BLaER1 (cell line): ENCODE measurements around the gene JAKMIP1.

Source experiments
- H3K27ac ChIP-seq: shearing (Covaris generic); formaldehyde crosslinking; 2 replicates; pipeline ENCODE4 v1.8.1; 2022
- H3K27me3 ChIP-seq: shearing (Covaris generic); formaldehyde crosslinking; 2 replicates; pipeline ENCODE4 v1.8.1; 2022
- H3K36me3 ChIP-seq: shearing (Covaris generic); formaldehyde crosslinking; 2 replicates; pipeline ENCODE4 v1.8.1; 2022
- H3K4me1 ChIP-seq: shearing (Covaris generic); formaldehyde crosslinking; 2 replicates; pipeline ENCODE4 v1.8.1; 2022
- H3K4me2 ChIP-seq: shearing (Covaris generic); formaldehyde crosslinking; 2 replicates; pipeline ENCODE4 v1.8.1; 2022
- H3K4me3 ChIP-seq: shearing (Covaris generic); formaldehyde crosslinking; 2 replicates; pipeline ENCODE4 v1.8.1; 2022
- H3K9ac ChIP-seq: shearing (Covaris generic); formaldehyde crosslinking; 2 replicates; pipeline ENCODE4 v1.8.1; 2022
- H3K9me3 ChIP-seq: shearing (Covaris generic); formaldehyde crosslinking; 2 replicates; pipeline ENCODE4 v1.8.1; 2022
- H4K20me1 ChIP-seq: shearing (Covaris generic); formaldehyde crosslinking; 2 replicates; pipeline ENCODE4 v1.8.1; 2022
- Cebpa-rat ChIP-seq: shearing (Covaris generic); IDR thresholded peaks from 2 replicates; pipeline ENCODE4 v1.8.1; 2022

Gene JAKMIP1

DNA sequence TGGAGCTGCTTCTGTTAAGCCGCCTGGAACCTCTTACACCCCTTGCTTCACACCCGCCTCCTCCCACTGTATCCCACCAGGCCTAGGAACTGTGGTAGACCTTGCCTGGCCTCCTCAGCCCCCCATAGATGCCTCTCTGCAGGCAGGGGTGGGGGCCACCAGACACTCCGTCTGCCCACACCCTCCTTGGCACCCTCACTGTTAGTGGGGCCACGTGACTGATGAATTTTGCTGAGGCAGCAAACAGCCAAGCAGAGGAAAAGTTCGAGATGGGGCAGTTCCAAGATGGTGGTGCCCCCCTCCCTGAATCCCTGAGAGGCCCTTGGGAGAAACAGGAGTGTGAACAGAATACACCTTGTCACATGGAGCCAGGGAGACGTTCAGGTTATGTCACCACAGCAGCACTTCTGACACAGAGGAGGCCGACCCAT lies 141.0 kb downstream of the JAKMIP1 start:
- Histone ChIP-seq H3K36me3 (peaks cover 74% of the 10 kb centered on the region), H3K27ac (no peak overlapping the region), H3K9ac (no peak overlapping the region), H4K20me1 (no peaks in the 10 kb centered on the region), H3K4me3 (peak overlapping the region; percentile 47; the same call in 1 of the 2 replicates), H3K4me2 (no peak overlapping the region), H3K27me3 (0 out of 2 replicates have a peak, but pooled peaks cover 3% of the 10 kb centered on the region), H3K9me3 (peaks cover 52% of the 10 kb centered on the region), H3K4me1 (peaks cover 14% of the 10 kb centered on the region; the same call in 1 of the 2 replicates)
- TF ChIP-seq Cebpa-rat: no peak

DNA sequence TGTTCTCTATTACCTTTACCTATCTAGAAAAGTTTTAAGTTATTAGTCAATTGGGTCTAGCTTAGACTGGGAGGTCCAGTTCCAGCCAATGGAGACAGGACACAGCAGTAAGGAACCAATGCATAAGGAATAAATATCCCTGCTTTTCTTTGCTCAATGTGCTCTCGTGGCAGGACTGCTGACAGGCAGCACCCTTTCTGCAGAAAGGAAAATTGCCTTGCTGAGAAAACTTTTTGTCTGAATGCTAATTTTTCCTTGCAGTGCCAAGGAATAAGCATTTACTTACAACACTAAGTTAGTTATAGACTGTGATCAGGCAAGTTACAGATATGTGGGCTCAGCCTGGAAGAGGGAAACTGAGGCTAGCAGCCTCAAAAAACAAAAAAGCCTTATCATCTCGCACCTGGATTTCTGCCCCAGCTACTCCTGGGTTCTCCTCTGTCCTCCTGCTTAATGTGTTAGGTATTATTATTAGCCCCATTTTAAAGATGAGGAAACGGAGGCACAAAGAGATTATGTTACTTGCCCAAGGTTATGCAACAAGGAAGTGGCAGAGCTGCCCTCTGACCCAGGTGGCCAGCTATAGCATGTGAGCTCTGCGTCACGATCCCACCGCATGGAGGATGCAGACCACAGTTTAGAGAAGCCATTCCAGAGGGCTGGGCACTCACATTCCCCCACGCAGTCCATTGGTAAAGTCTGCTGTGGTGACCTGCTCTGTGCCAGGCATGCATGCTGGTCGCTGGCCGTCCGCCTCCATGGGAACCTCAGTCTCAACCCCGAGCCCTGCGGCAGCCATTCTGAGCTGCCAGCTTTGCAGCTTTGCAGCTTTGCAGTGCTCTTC lies 141.6 kb downstream of the JAKMIP1 start:
- TF ChIP-seq Cebpa-rat: no peak
- Histone ChIP-seq H3K4me1 (peaks cover 14% of the 10 kb centered on the region; the same call in 1 of the 2 replicates), H3K9me3 (peaks cover 52% of the 10 kb centered on the region), H3K27me3 (0 out of 2 replicates have a peak, but pooled peaks cover 3% of the 10 kb centered on the region), H3K36me3 (peaks cover 69% of the 10 kb centered on the region), H3K9ac (no peak overlapping the region), H3K27ac (no peak overlapping the region), H3K4me2 (no peak overlapping the region), H4K20me1 (no peaks in the 10 kb centered on the region), H3K4me3 (peak overlapping the region; percentile 47; the same call in 1 of the 2 replicates)

- peaks cover 14% of the 10 kb centered on the region; the same call in 1 of the 2 replicates for H3K4me1 ChIP-seq
- H3K27ac ChIP-seq: no peak overlapping the region
- H4K20me1 ChIP-seq: no peaks in the 10 kb centered on the region
- 0 out of 2 replicates have a peak overlapping the region, but pooled peaks have one; percentile 11 for H3K4me3 ChIP-seq
- H3K27me3 ChIP-seq: 0 out of 2 replicates have a peak, but pooled peaks cover 3% of the 10 kb centered on the region
- peaks cover 52% of the 10 kb centered on the region for H3K9me3 ChIP-seq
- H3K4me2 ChIP-seq: no peak overlapping the region
- peaks cover 63% of the 10 kb centered on the region for H3K36me3 ChIP-seq
- TF ChIP-seq Cebpa-rat: no peak
- H3K9ac ChIP-seq: no peak overlapping the region
Measured at GRCh38 chr4:6056976-6057766, 143.2 kb downstream of the JAKMIP1 start.

DNA sequence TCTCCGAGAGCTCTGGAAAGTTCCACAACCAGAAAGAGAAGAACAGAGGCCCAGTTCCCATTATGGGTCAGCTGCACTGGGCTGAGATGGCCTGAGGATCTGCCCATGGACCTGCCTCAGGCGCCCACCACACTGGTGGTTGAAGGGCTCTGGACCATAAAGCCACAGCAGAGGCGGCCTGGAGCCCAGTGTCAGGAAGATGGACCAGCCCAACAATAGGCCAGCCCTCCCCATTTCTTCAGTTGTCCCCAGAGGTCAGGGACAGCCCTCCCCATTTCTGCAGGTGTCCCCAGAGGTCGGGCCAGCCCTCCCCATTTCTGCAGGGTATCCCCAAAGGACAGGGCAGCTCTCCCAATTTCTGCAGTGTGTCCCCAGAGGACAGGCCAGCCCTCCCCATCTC lies 144.9 kb downstream of the JAKMIP1 start:
- Histone ChIP-seq H3K4me2 (no peak overlapping the region), H3K27ac (no peak overlapping the region), H4K20me1 (no peaks in the 10 kb centered on the region), H3K36me3 (peaks cover 46% of the 10 kb centered on the region), H3K27me3 (0 out of 2 replicates have a peak, but pooled peaks cover 3% of the 10 kb centered on the region), H3K9me3 (peaks cover 42% of the 10 kb centered on the region), H3K9ac (no peak overlapping the region), H3K4me1 (peaks cover 16% of the 10 kb centered on the region; the same call in 1 of the 2 replicates), H3K4me3 (no peak overlapping the region)
- TF ChIP-seq Cebpa-rat: no peak

- H3K9me3 ChIP-seq: peaks cover 38% of the 10 kb centered on the region
- H3K27me3 ChIP-seq: 0 out of 2 replicates have a peak, but pooled peaks cover 3% of the 10 kb centered on the region
- peaks cover 43% of the 10 kb centered on the region for H3K36me3 ChIP-seq
- no peak overlapping the region for H3K4me2 ChIP-seq
- TF ChIP-seq Cebpa-rat: no peak
- no peak overlapping the region for H3K4me3 ChIP-seq
- no peak overlapping the region for H3K9ac ChIP-seq
- H3K27ac ChIP-seq: no peak overlapping the region
- no peaks in the 10 kb centered on the region for H4K20me1 ChIP-seq
- H3K4me1 ChIP-seq: peaks cover 20% of the 10 kb centered on the region
Measured at GRCh38 chr4:6055030-6055429, 145.3 kb downstream of the JAKMIP1 start.

GRCh38 chr4:6054162-6054922 lies 146.0 kb downstream of the JAKMIP1 start:
- Histone ChIP-seq H3K27ac (no peak overlapping the region), H3K4me1 (peaks cover 25% of the 10 kb centered on the region), H3K4me2 (no peak overlapping the region), H3K4me3 (no peak overlapping the region), H3K27me3 (0 out of 2 replicates have a peak, but pooled peaks cover 3% of the 10 kb centered on the region), H3K36me3 (peaks cover 39% of the 10 kb centered on the region), H3K9me3 (peaks cover 38% of the 10 kb centered on the region), H4K20me1 (no peaks in the 10 kb centered on the region), H3K9ac (no peak overlapping the region)
- TF ChIP-seq Cebpa-rat: no peak

GRCh38 chr4:6052679-6053078 lies 147.7 kb downstream of the JAKMIP1 start:
- no peaks in the 10 kb centered on the region for H4K20me1 ChIP-seq
- TF ChIP-seq Cebpa-rat: no peak
- no peaks in the 10 kb centered on the region for H3K27me3 ChIP-seq
- no peak overlapping the region for H3K4me3 ChIP-seq
- no peak overlapping the region for H3K9ac ChIP-seq
- peaks cover 22% of the 10 kb centered on the region for H3K36me3 ChIP-seq
- no peak overlapping the region for H3K27ac ChIP-seq
- H3K4me1 ChIP-seq: peaks cover 42% of the 10 kb centered on the region
- H3K4me2 ChIP-seq: no peak overlapping the region
- peaks cover 26% of the 10 kb centered on the region for H3K9me3 ChIP-seq

GRCh38 chr4:6050551-6050950 lies 149.8 kb downstream of the JAKMIP1 start:
- Histone ChIP-seq H3K4me1 (peaks cover 44% of the 10 kb centered on the region), H3K4me3 (no peak overlapping the region), H3K4me2 (no peak overlapping the region), H4K20me1 (no peaks in the 10 kb centered on the region), H3K9me3 (peaks cover 11% of the 10 kb centered on the region), H3K36me3 (0 out of 2 replicates have a peak, but pooled peaks cover 4% of the 10 kb centered on the region), H3K27ac (no peak overlapping the region), H3K27me3 (no peaks in the 10 kb centered on the region), H3K9ac (no peak overlapping the region)
- TF ChIP-seq Cebpa-rat: no peak

GRCh38 chr4:6049985-6050384 lies 150.4 kb downstream of the JAKMIP1 start:
- 0 out of 2 replicates have a peak, but pooled peaks cover 4% of the 10 kb centered on the region for H3K36me3 ChIP-seq
- peak overlapping the region; percentile 2; the same call in 1 of the 2 replicates for H3K4me2 ChIP-seq
- H3K27me3 ChIP-seq: no peaks in the 10 kb centered on the region
- peaks cover 40% of the 10 kb centered on the region for H3K4me1 ChIP-seq
- no peak overlapping the region for H3K9ac ChIP-seq
- peaks cover 11% of the 10 kb centered on the region for H3K9me3 ChIP-seq
- H3K27ac ChIP-seq: 0 out of 2 replicates have a peak overlapping the region, but pooled peaks have one; percentile 36
- TF ChIP-seq Cebpa-rat: no peak
- no peaks in the 10 kb centered on the region for H4K20me1 ChIP-seq
- H3K4me3 ChIP-seq: no peak overlapping the region
